HUES64 (cell line): ENCODE data around the gene CCDC85C.

Experiments used
- H3K27ac ChIP-seq: 2 replicates; pipeline ENCODE4 v1.7.0; 2013; ENCODE audit warnings: low read depth, low read length, inconsistent platforms
- H3K27me3 ChIP-seq: 2 replicates; pipeline ENCODE4 v1.6.1; 2013; ENCODE audit warnings: mild to moderate bottlenecking, low read length; ENCODE audit not compliant: insufficient read depth
- H3K36me3 ChIP-seq: 2 replicates; pipeline ENCODE4 v1.6.1; 2013; ENCODE audit warnings: mild to moderate bottlenecking, low read length; ENCODE audit not compliant: insufficient read depth
- H3K4me1 ChIP-seq: 2 replicates; pipeline ENCODE4 v1.6.1; 2013; ENCODE audit warnings: mild to moderate bottlenecking, low read length, moderate library complexity; ENCODE audit not compliant: insufficient read depth
- H3K4me3 ChIP-seq: 2 replicates; pipeline ENCODE4 v1.5.1; 2013; ENCODE audit warnings: mild to moderate bottlenecking, low read length, moderate library complexity
- H3K9ac ChIP-seq: 2 replicates; pipeline ENCODE4 v1.6.1; 2013; ENCODE audit warnings: mild to moderate bottlenecking, low read depth, low read length
- H3K9me3 ChIP-seq: 2 replicates; pipeline ENCODE4 v1.6.1; 2013; ENCODE audit warnings: low read depth, low read length; ENCODE audit not compliant: insufficient read depth
- WGBS: fragments of 150-250, 120-280 bp; methylation state at CpG from one replicate; pipeline ENCODE4 v1.1.7; 2013; ENCODE audit warnings: missing lambda C conversion rate; 5-methylcytosine and 5-hydroxymethylcytosine counted together

The CCDC85C gene

GRCh38 chr14:99561864-99562263 is 42.1 kb downstream of the CCDC85C start:
- Histone ChIP-seq H3K36me3 (no peaks in the 10 kb centered on the region), H3K4me1 (peaks cover 29% of the 10 kb centered on the region), H3K27me3 (no peaks in the 10 kb centered on the region), H3K4me3 (no peak overlapping the region), H3K9me3 (no peaks in the 10 kb centered on the region), H3K27ac (no peak overlapping the region), H3K9ac (no peak overlapping the region)
- 84% methylated on average over 10 of the region's 10 CpGs for WGBS

DNA sequence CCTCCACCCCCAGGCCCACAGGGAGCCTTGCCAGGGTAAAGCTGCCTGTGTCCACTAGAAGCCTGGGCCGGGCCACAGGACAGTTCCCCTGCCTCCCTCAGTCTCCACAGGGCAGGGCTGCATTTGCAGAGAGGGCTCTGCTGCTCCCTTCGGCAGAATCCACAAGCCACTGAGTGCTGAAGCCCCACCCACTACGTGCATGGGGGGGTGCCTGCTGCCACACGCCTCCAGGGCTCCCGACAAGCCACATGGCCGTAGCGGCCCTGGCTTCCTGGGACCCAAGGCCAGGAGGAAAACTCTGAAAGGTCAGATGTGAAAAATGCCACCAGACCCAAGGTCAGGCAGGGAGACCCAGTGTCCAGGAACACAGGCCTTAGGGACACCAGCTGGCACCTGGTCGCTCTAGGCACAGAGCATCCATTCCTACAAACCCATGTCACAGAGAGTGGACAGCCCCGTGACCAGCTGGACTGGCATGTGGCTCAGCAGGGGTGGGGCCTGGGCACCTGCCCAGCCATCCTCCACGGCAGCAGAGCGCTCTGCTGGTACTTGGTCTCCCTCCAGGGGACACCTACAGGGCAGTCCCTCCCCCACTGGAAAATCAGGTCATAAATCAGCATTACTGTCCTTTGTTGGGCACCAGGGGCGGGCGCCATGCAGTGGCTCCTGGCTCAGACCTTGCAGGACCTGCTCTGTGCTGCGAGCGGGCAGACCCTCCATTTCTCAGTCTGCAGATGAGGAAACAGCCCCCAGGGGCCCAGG is 42.9 kb downstream of the CCDC85C start:
- WGBS: 82% methylated on average over 15 of the region's 15 CpGs

DNA sequence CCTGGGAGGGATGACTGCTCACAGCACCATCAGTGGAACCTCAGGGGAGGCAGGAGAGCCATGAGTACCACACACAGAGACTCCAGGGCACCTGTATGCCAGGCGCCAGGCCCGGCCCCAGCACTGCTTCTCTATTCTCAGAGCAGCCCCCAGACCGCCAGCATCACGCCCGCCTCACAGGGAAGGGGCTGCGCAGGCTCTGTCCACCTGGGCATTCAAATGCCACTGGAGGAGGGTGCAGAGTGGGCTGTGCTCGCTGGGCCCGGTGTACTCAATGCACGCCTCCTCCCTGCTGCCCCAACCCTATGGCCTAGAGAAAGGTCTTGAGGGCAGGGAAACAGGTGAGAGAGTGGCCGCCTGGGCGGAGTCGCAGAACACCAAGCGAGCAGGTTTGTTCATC is 43.6 kb downstream of the CCDC85C start:
- Histone ChIP-seq H3K27ac (no peak overlapping the region), H3K4me3 (no peak overlapping the region), H3K9me3 (no peaks in the 10 kb centered on the region), H3K27me3 (no peaks in the 10 kb centered on the region), H3K9ac (no peak overlapping the region), H3K4me1 (peaks cover 25% of the 10 kb centered on the region), H3K36me3 (no peaks in the 10 kb centered on the region)
- 93% methylated on average over 13 of the region's 13 CpGs for WGBS

More for the DNA sequence above, 42.9 kb downstream of the CCDC85C start:
- Histone ChIP-seq H3K27ac (no peak overlapping the region), H3K9ac (peak overlapping the region; percentile 13; the same call in 1 of the 2 replicates), H3K36me3 (no peaks in the 10 kb centered on the region), H3K4me1 (peaks cover 28% of the 10 kb centered on the region), H3K4me3 (no peak overlapping the region), H3K9me3 (no peaks in the 10 kb centered on the region), H3K27me3 (no peaks in the 10 kb centered on the region)

DNA sequence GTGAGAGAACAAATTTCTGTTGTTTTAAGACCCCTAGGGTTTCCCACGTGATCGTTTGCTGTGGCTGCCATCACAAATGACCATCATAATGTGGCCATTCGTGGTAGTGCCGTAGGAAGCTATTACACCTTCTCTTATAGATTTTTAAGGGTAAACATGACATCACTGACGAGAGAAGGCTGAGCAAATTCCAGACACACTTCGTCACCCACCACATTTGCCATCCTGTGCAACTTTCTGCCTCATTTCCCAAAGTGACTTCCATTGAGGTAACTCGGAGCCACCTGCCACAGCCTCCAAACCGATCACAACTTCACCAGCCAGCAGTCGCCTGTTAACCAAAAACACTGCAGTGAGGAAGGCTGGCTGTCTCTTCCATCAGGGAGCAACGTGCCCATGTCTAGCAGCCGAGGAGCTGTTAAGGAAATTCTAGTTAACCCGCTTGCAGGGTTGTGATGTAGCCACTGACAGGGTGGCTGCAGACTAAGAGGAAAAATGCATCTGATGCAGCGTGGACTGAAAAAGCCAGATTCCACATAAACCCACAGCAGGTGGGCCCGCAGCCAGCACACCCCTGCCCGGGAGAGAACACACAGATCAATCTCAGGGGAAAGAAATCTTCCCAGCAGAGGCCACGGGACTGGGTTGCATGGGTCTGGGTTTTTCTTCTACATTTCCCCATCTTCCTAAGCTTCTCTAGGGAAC is 44.6 kb downstream of the CCDC85C start:
- H3K9me3 ChIP-seq: no peaks in the 10 kb centered on the region
- H3K9ac ChIP-seq: no peak overlapping the region
- H3K4me3 ChIP-seq: no peak overlapping the region
- H3K27me3 ChIP-seq: no peaks in the 10 kb centered on the region
- H3K27ac ChIP-seq: no peak overlapping the region
- WGBS: 87% methylated on average over 16 of the region's 16 CpGs
- H3K4me1 ChIP-seq: peaks cover 16% of the 10 kb centered on the region
- H3K36me3 ChIP-seq: no peaks in the 10 kb centered on the region

GRCh38 chr14:99556134-99556791 is 47.7 kb downstream of the CCDC85C start:
- no peak overlapping the region for H3K4me3 ChIP-seq
- 94% methylated on average over 10 of the region's 10 CpGs for WGBS
- H3K9me3 ChIP-seq: no peaks in the 10 kb centered on the region
- no peaks in the 10 kb centered on the region for H3K27me3 ChIP-seq
- no peak overlapping the region for H3K9ac ChIP-seq
- H3K36me3 ChIP-seq: no peaks in the 10 kb centered on the region
- H3K4me1 ChIP-seq: no peaks in the 10 kb centered on the region
- no peak overlapping the region for H3K27ac ChIP-seq

DNA sequence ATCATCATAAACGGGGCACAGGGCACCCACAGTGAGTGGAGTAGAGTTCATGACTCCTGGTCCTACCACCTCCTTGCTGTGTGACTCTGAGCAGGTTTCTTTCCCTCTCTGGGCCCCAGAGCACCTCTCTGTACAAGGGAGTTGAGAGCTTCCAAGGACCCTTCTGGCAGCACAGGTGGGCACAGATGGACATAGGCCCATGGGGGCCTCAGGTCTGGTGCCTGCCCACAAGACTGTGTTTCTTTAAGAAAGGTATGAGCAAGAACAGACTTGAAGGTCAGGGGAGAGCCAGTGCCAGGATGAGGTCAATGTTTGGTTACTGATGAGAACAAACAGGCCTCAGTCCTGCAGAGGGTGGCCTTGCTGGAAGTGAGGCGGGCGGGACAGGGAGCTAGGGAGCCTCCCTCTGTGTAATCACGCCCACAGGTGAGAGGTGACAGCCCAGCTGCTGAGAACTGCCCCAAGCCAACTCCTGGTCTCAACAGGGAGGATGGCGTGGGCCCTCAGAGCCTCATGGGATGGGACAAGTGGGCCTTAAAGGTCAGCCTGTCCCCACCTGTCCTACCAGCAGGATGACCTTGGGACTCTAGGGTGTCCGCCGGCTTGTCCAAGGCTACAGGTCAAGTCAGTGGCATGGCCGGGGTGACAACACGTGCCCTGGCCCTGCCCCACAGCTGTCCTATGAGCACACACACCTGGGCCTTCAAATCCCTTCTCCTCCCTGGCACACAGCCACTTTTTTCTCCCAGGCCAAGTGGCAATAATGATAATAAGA is 49.1 kb downstream of the CCDC85C start:
- Histone ChIP-seq H3K9ac (no peak overlapping the region), H3K27ac (no peak overlapping the region), H3K4me3 (no peak overlapping the region), H3K36me3 (no peaks in the 10 kb centered on the region), H3K4me1 (no peaks in the 10 kb centered on the region), H3K27me3 (no peaks in the 10 kb centered on the region), H3K9me3 (no peaks in the 10 kb centered on the region)
- 85% methylated on average over 9 of the region's 9 CpGs for WGBS

GRCh38 chr14:99554184-99554583 is 49.8 kb downstream of the CCDC85C start:
- H3K27ac ChIP-seq: no peak overlapping the region
- WGBS: 84% methylated on average over 12 of the region's 12 CpGs

DNA sequence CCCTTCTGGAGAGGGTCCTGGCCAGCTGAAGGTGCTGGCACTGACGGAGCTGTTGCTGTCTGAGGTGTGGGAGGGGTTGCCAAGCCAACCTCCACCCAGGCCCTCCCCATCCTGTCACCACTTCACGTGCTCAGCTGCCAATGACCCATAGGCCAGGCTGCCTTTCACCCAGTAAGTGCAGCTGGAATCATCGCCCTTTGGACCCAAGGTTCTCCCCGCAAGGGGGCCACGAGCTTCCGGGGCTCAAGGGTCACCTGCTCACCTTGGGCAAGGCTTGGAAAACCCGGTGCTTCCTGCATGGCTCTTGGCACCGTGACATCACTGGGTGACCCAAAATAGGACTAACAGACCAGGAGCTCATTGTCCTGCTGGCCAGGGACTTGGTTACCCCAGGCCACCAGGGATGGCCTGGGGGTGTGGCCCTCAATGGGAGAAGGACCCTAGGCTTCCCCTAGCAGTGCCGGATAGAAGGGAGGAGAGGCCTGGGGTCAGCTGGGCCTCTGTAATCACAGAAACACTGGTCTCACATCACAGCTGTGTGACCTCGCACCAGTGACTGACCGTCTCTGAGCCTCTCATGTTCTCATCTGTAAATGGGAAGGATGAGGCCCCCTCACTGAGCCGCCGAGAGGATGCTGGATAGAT is 51.3 kb downstream of the CCDC85C start:
- Histone ChIP-seq H3K9me3 (no peaks in the 10 kb centered on the region), H3K9ac (no peak overlapping the region), H3K36me3 (no peaks in the 10 kb centered on the region), H3K4me1 (peaks cover 9% of the 10 kb centered on the region; the same call in 1 of the 2 replicates), H3K4me3 (no peak overlapping the region), H3K27ac (no peak overlapping the region), H3K27me3 (no peaks in the 10 kb centered on the region)
- 86% methylated on average over 13 of the region's 13 CpGs for WGBS

More at GRCh38 chr14:99554184-99554583, 49.8 kb downstream of the CCDC85C start:
- Histone ChIP-seq H3K9me3 (no peaks in the 10 kb centered on the region), H3K4me1 (peaks cover 3% of the 10 kb centered on the region; the same call in 1 of the 2 replicates), H3K4me3 (no peak overlapping the region), H3K9ac (no peak overlapping the region), H3K36me3 (no peaks in the 10 kb centered on the region), H3K27me3 (no peaks in the 10 kb centered on the region)

- WGBS: 83% methylated on average over 9 of the region's 9 CpGs
- no peaks in the 10 kb centered on the region for H3K27me3 ChIP-seq
- H3K9ac ChIP-seq: no peak overlapping the region
- H3K9me3 ChIP-seq: no peaks in the 10 kb centered on the region
- H3K4me1 ChIP-seq: peaks cover 9% of the 10 kb centered on the region; the same call in 1 of the 2 replicates
- no peak overlapping the region for H3K27ac ChIP-seq
- H3K4me3 ChIP-seq: no peak overlapping the region
- H3K36me3 ChIP-seq: no peaks in the 10 kb centered on the region
These were observed 51.9 kb downstream of the CCDC85C start for GRCh38 chr14:99552021-99552553.
